NCI-H524 (cell line): ENCODE measurements around the gene APBA1.

Experiments used
- DNase-seq, 2 experiments: peaks; one replicate each; lab custom pipeline; 2025; lab: John Stamatoyannopoulos, UW

Gene APBA1

DNA sequence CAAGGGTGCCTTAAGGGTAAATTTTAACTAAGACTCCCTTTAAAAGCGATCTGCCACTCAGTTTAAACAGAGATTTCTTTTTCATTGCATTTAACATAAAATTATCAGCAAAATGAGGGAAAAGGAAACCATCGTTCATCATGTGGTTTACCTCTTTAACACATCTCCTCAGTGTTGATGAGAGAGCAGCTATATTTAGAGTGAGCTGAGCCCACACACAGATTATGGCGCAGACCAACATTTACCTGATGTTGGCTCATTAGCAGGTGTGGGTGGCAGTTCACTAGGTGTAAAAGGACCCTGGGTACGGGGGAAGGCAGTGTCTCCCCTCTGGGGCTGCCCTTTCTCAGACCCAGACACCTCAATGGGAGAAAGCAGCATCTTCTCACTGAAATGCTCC, 197.3 kb downstream of the APBA1 start:
- DNase-seq = no peak

DNA sequence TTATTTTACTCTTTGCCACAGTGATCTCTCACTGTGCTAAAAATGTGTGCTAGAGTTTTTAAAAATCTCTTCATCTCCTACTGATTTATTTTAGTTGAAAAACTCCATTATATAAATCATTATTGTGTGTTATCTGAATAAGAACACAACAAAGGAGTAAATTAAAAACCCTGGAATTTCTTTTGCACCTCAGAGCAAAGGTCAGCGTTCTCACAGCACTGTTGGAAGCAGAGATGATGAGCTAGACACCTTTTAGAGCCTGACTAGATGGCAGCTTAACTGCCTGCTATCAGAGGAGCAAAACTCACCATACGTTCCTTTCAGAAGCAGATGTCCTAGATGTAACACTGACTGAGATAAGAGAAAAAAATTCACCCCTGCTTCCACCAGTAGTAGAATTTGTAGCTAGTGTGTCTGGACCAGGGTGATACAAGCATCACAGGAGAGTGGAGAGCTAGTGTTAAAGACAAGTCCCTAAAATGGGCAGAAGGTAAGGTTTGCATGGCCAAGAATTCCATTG, 200.0 kb downstream of the APBA1 start:
- no peak for DNase-seq

DNA sequence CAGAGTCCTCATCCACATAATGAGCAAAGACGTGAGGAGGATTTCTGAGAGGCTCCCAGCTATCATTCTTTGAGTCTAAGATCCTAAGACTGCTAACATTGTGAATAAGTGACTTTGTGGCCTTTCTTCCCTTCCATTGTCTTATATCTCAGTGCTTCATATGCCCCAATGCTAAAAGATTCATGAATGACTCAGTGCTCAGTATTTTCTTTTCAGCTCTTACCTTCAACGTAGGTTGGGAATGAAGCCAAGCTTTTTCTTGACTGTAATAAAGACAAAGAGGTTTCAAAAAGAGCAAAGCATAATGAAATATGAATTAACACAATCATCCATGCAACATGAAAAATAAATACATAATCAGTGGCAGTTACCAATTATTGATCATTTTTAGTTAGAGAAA, 200.7 kb downstream of the APBA1 start:
- no peak for DNase-seq

DNA sequence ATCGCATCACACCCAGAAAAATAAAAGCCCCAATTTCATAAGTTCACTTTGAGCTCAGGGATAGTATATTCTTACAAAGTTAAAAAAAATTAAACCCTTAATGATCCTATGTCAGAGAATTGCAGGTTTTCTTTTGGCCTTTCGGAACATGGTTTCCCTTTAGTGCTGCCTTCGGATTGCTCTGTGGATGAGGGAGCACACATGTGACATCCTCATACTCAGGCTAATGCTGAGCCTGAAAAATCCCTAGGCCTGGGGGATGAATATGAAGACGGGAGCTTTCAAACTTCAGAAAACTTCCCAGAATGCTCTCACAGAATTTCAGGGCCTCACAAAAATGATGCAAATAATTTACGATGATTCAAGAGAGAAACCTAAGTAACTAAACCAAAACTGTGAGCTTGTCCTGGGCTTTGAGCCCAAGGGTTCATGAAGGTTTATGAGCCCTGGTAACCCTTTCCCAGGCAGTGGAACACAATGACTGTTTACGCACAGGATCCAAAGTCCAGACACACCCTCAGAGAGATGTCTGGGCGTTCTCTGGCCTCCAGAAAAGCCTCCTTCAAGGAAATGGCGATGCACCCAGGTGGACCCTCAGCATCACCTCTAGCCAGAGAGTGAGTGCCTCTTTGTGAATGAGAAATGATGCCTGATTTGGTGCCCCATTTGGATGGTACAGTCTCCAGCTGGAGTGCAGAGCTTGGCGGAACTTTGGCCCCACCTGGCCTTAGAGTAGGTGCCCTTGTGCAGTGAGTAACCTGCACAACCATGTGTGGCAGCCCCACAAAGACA, 201.8 kb downstream of the APBA1 start:
- DNase-seq = no peak

DNA sequence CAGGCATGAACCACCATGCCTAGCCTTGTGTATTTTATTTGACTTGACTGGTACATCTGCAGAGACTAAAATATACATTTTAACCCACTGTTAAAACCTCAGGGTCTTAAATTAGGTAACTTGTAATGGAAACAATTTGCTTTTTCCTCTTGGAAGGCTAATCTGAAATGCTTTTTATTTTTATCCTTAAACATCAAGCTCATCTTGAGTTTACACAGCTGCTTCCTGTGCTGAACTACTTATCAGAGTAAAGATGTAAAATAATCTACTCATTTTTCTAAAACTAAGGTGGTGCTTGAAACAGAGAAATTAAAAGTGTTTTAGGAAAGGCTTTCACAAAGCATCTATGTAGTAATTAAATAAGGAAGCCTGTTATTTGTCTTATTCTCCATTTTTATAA, 203.0 kb downstream of the APBA1 start:
- DNase-seq = no peak

DNA sequence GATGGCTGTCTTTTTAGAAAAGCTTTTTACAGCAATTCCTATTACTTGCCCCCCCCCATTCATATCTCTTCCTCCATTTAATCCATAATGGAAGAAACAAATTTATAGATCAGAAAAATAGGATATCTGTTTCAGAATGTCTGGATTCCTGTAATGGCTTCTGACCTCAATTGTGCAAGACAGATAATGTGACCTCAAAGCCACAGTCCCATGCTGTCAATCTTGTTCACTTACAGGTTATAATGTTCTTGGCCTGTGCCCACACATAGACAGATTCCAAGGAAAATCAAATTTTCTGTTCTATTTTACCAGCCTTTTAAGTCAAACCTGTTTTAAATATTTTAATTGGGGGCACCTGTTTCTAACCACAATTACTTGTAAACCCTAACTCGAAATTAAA, 203.8 kb downstream of the APBA1 start:
- no peak for DNase-seq

DNA sequence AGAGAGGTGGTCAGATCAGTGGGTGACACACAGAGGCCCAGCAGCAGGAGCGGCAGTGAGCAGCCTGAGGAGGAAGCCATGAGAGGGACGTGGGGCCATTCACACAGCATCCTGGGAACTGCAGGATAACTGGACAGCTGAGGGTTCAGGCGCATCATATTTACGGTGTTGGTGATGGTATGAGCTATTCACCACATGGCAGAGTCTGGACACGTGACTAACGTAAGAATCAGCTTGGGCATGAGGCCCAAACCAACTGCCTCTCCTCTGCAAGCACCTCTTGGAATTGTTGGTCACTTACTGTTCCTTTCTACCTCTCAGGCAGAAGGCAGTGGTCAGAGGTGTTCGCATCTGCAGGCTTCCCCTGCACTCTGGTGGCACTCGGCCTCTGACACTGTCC, 206.0 kb downstream of the APBA1 start:
- no peak for DNase-seq

DNA sequence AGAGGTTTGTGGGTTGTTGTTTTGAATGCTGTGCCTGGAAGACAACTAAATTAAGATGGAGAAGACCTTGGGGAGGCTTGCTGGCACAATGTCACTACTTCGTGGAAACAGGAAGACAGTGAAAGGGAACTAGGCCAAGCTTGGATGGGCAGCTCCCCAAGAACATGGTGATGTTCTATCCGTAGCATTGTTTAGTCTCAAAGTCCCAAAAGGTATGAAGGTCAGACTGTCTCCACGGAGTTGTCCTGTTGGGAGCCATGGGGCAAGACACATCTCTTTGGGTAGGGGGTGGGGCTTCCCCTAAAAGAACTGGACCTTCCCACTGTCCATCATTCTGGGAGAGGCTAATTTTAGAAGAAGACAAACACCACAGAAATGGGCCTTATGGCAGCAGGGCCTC, 206.7 kb downstream of the APBA1 start:
- DNase-seq = no peak

DNA sequence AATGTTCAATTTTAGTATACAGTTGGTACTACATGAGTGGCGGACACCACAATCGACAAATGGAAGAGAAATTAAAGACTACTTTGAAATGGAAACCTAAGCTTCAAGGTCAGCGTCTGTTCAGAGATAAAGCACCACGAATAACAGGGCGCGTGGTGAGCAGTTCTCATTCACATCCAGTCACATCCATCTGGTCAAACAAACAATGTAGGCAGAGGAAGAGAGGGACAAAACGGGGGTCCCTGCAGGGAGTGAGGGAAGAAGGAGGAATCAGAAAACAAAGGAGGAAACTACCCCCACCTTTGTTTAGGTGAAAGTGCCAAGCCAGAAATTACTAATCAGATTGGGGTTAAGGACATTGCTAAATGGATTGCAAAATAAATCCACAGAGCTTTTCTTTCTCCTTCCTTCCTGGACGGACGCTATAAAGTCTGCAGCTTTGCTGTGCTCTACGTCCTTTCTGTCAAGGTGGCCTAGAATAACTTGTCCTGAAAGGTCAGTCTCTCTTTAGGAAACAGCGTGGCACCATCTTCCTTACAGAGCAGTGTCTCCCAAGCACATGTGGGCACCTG, 208.6 kb downstream of the APBA1 start:
- no peak for DNase-seq

DNA sequence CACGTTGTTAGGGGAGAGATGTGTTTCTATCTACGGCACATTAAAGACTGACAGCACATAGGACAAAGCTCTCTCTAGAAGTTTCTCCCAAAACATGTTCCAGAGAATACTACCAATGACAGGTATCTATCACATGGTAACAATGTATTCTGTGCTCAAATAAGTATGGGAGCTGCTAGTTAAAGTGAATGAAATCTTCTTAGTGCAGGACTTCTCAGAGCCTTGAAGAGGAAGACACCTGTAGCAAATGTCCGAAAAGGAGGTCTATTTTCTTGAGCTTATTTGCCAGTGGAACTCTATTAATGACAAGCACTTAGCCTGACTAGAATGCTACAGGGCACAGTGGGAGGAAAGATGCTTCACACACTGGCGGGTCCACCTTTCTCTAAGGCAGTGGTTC, 209.8 kb downstream of the APBA1 start:
- no peak for DNase-seq

DNA sequence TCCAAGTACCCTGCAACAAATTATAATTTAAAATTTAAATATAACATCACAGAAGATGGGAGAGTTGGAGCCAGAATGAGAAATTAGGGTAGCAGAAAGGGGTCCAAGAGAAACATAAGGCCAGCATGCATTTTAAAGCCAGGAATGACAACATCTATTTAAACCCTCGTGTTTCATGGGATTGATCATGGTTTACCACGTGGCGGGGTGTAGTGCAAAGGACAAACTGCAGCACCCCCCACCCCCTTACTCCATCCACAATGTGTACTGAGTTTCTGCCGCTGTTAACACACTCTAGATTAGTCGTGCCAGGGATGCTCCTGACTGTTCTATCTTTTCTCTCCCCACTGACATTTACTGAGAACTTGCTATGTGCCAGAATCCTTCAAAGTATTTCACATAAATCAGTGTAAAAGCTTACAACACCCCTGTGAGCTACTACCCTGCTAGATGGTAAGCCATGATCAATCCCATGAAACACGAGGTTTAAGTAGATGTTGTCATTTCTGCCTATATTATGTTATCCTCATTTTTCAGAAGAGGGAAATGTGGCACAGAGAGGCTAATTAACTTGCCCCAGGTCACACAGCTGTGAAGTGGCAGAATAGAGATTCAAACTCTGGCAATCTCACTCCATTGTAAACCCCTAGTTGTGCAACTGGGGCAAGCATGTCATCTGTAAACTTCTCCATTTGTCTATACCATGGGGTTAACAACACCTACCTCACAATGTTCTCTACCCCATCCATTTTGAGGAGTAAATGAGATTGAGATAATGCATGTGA, 210.9 kb downstream of the APBA1 start:
- DNase-seq = no peak

DNA sequence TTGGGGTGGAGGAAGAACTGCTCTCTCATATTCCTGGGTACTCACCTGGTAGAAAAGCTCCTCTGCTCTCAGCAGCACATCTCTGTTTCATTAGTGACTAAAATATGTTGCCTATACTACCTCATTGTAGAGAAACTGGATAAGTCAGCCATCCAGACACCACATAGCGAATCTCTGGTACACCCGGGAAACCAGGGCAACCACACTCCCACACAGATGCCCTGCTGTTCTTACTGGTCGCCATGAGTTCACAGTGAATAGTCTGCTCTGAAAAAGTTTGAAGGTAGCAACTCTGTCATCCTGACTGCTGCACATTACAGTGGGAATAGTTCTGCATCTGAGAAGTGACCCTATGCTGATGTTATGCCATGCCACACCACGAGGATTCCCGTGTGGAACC, 212.2 kb downstream of the APBA1 start:
- DNase-seq = no peak

DNA sequence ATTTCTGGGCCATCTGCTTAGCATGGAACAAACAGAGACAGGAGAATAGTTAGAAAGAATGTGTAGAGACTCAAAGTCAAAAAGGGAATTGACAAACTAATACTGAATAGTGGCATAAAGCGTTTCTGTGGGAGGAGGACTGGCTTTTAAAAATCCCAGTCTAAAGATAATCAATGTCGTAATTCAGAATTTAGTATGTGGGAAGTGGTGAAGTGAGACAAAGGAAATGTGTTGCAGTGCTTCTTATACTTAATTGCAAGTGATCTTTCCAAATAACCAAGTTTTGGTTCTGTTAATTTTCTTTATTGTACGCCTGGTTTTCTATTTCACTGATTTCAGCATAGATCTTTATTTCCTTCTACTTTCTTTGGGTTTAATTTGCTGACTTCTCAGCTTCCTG, 214.0 kb downstream of the APBA1 start:
- DNase-seq = no peak

DNA sequence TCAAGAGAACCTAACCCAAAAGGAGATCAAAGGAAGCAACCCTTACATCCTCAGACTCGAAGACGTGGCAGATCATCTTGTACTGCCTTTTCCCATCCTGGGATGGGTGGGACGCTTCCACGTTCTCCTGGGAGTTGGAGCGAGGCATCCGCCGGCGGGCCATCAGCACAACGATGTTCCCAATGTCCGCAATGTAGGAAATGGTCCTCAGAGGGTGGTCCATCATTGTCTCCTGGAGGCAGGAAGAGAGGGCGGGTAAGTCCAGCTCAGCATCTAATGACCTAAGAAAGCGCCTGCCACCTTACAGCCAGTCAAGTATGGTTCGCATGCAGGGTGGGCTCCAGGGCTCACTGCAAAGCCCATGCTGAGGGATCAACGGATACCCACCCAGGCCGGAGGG, 216.0 kb downstream of the APBA1 start:
- no peak for DNase-seq

DNA sequence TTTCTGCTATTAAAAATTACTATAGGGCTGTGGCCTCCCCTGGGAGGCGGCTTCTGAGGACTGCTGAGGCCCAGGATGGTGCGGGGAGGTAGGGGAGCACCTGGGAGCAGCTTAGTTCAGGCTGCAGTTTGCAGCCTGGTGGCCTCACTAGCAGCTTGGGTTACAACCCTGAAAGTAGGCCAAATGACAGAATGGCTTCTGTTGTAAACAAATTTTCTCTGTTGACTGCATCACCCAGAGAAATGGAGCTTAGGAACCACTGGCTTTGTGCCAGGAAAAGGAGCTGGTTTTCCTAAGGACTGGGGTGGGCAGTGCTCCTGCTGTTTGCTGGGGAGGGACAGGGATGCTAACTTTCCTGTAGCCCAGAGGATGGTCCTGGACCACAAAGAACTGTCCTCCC, 216.9 kb downstream of the APBA1 start:
- DNase-seq = no peak

DNA sequence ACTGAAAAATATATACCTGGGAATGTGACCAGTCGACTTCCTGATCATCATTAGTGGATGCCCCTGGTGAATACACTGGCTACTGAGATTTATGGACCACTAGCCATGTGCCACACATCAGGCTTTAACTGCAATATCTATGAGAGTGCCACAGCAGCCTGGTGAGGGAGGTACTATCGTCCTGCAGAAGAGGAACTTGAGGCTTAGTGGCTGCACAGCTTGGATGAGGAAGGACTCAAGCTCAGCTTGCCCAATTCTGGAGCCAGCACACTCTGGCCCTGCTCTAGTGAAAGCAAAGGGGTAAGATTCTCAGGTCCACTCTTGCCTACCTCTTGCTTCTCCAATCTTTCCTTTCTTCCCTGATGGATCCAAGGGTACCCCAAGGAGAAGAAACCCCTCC, 217.8 kb downstream of the APBA1 start:
- DNase-seq = no peak

DNA sequence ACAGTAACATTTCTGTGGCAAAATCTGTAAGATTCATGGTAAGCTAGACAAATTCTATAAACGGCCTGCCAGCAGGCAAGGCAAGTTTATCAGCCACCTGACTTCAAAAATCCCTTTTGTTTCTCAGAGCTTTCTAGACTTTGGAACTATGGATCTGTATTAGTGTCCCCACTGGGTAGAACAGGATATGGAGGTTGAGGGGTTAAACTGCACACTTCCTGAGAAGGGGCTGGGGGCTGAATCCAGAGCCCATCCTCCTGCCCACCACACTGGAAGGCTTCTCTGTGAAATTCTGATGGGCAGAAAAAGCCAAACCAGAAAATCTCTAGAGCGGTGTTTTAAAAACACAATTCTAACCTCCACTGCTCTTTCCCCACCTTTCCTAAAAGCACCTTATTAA, 218.4 kb downstream of the APBA1 start:
- DNase-seq = no peak

DNA sequence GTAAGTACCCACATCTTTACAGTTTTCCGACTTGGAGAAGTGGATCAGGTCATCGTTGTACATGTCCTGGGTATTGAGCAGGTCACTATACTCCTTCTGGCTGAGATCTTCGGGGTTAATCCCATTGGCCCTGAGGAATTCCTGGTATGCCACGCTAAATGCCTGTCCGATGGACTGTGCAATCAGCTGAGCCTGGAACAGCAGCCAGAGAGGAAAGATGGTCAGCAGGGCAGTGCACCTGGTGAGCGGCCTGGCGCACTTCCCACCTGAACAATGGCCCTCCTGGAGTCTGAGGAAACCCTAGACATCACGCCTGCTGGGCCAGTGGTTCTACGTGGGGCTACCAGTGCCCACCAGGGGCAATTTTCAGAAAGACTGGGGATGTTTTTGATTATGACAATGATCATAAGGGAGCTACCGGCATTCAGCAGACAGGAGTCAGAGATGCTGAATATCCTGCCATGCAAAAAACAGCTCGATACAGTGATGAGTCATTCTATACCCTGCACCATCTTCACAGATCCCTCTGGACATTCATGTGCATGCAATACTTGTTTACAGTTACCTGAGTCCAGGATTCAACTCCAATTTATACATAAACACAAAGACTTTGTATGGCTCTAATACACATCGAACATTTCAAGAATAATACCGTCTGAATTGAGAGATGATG, 219.9 kb downstream of the APBA1 start:
- no peak for DNase-seq

DNA sequence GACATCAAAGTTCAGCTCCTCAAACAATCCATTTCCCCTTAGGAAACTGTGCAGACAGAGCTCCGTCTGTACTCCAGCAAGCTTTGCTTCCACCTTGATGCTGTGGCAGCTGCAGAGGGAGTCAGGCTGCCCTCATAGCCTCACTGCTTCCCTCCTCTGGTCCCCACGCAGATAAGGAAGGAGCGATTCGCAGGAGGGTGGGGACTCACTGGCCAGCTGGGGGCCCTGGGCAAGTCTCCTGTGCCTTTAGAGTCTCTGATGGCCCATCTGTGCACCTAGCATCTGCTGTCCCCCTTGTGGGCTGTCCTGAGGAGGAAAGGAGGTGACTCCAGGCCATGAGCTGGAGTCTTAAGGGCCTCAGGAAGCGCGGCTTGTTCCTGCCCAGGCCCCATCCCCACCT, 225.7 kb downstream of the APBA1 start:
- peak in 1 of 2 experiments; percentile 36 for DNase-seq

DNA sequence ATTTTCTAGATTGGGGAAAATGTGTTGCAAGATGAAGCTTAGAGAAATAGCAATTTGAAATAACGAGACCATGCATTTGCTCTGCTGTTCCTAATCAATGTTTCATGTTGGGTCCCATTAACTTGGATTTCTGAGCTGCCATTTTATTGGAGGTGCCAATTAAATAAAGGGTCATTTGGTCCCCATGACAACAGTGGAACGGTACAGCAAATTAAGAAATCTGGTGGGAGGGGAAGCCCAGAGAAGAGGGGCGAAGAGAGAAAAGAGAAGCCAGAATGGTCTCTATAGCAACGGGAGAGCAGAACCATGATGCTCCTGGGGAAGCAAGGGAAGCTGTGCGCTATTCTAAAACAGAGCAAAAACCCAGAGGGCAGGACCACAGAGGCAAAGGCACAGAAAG, 226.9 kb downstream of the APBA1 start:
- no peak for DNase-seq

DNA sequence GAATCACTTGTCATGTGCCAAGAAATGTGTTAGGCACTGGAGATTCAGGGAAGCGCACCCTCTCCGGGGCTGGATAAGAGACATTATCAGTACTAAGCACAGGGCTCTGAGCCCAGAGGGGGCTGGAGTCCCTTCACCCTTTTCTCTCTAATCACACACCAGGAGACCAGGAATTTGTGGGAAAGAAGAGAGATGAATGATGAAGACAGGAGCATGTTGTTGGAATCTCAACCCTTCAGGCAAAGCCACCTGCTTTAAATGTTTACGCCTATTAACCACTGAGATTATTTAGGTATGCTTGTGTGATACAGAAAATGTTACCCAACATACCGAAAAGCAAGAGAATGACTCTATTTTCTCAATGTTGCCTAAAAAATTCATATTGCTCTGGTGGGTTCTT, 227.4 kb downstream of the APBA1 start:
- no peak for DNase-seq

DNA sequence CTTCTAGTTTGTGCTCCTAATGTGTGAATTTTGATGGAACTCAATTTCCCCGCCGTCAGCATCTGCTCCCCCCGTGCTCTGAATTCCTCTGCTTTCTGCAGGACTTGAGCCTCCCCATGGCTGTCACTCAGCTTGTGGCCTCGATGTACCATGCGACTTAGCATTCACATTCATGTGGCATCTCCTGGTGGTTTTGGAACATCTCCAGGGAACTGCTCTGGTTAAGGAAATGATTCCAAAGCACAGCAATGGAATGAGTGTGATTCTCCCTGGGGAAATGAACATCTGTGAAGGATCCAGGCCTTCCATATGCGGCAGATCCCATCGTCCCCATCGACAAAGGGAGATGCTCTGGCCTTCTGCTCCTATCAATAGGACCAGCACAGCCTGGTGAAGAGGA, 228.2 kb downstream of the APBA1 start:
- DNase-seq = no peak

DNA sequence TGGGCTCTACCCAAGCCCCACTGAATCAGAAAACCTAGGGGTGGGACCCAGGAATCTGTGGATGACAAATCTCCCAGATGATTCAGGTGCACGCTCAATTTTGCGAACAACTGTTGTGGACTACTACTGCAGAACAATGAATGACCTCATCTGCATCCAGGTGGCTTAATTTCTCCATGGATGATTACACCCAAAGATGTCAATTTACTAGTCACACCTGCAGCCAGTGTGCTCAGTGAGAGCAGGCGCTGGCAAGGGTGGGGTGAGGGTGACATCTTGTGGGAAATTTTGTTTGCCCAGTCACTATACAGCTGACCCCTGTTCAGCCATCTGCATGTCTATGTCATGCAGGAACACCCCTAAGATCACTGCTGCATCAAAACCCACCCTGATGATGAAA, 229.0 kb downstream of the APBA1 start:
- no peak for DNase-seq
